HG03469 (cell line): ENCODE data around the gene NTN1.
"Not testable (repeated sequence)": the region's sequence is repeated elsewhere in the genome, so short reads cannot be mapped to it uniquely, and the experiment has no call there.

Experiments used
- ATAC-seq: cut with Tn5 transposase; IDR thresholded peaks from one replicate; pipeline ENCODE4 v1.9.1; 2021; ENCODE audit warnings: mild to moderate bottlenecking, moderate library complexity, moderate number of reproducible peaks; ENCODE audit not compliant: unreplicated experiment

NTN1 gene

DNA sequence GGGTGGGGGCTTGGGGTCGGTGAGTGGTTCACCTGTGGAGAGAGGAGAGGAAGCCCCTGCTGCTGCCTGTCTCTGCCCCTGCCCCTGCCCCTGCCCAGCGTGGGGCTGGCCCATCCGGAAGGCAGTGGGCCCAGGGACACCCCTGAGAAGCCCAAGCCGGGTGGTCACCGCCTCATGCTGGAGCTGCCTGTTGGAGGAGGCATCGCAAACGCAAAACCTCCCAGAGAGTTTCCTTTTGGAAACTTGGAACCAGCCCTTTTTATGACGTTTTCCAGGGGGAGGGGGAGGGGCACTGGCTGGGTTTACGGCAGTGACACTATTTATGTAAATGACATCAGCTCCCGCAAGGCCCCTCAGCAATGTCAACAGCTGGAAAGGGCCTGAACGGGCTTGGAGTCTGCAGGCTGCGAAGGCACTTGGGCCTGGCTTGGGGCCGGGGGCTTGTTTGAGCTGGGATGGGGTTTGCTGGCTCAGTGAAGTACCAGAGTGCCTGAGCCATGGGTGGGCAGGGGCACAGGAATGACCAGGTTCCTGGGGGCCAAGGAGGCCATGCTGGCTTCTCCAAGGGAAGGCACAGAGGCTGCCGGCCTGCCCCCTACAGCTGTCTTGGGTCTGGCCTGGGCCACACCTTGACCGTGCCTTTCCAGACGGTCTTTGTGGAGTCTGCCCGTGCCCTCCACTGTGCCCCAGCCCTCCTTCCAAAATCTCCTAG is 219.5 kb downstream of the NTN1 start:
- no peak for ATAC-seq

DNA sequence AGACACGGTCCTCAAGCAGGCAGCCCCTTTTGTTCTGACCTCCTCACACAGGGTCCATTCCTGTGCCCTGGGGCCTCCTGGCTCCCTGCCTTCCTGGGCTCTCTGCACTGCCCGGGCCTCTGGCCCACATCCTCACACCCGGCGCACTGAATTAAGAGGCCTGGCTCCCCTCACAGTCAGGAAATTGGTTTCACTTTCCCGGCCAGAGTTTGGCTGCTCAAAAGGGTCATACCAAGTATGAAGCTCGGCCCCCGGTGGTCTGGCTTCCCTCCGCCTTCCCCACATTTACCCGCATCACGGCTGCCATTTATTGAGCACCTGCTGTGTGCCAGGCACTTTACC is 220.0 kb downstream of the NTN1 start:
- no peak for ATAC-seq

DNA sequence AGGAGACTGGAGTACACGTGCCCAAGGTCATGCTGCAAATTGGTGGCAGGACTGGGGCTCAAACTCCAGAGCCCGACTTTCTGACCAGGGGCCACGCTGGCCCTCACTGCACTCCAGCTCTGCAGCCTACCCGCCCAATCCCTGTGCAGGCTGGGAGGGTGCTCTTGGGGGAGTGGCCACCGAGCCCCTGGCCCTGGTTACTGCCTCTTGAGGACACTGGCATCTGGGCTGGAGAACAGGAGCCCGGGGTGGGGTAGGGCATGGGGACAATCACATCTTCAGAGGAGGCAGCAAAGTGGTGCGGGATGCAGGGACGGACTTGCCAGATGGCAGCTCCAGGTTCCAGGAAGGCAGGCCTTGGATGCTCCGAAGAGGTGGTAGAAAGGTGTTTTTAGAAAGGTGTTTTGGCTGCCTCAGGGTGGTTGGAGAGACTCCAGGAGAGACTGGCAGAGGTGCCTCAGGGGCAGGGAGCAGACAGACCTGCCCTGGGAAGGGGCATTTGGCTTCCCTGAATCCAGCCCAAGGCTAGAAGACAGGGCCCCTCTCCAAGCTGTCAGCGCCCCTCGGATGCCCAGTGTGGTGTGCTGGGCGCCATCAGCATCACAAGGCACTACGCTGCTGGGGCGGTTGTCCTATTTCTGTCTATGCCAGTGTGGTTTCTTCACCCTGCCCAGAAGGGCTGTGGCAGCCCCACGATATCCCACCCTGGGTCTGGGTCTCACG is 220.6 kb downstream of the NTN1 start:
- no peak for ATAC-seq

GRCh38 chr17:9242497-9242881 is 221.2 kb downstream of the NTN1 start:
- no peak for ATAC-seq

DNA sequence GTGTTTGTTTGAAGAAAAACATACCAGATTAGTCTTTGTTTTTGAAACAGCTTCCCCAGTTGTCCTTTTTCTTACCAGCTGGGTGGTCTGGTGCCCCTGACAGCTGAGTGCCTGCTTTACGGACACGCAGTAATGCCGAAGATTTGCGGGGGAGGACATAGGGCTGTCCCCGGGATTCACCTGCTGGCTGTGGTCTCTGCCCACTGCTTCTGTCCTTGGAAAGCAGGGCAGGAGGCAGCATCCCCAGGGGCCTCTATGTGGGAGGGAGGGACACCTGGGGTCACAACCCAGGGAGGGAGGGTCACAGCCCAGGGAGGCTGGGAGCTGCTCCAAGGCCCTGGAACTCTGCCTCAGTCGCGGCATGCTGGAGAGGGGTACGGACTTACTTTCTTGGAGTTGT is 221.7 kb downstream of the NTN1 start:
- no peak for ATAC-seq

DNA sequence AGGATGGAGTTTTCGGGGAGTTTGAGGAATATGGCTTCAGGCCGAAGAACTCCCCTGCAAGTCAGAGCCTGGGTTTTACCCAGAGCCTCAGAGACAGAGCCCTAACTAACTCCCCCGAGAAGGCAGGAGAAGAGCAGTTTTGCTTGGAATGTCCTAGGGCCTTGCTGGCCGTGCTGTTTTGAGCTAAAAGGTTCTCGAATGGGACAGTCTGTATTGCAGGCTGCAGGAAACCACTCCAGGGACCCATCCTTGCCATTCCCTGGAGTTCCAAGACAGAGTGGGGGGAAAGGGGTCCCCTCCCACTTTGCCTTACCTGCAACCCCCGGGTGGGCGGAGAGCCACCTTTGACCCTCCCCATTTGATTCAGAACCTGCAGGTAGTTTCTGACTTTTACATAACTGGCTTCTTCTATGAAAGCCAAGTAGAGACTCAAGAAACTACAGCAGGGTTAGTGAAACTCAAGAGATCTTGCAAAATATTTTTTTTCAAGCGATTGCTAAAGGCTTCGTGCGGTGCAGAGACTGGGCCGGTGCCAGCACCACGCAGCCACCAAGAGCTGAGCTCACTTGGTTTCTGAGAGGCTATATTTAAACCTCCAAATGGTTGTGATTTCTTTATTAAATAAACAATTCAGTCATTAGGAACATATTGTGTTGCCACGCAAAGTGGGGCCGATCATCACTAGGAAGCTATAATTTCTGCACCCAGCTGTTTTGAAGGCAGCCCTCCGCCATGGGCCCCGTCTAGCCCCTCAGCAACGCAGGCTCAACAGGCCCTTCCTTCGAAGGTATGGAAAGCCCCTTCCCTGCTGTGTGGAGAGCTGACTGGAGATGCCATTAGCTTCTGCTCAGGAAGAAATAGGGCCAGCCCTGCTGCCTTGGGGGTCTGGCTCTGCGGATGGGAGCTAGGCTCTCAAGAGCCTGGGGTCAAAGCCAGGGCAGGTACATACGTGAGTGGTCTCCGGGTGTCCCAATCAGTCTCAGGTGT is 223.0 kb downstream of the NTN1 start:
- no peak for ATAC-seq

DNA sequence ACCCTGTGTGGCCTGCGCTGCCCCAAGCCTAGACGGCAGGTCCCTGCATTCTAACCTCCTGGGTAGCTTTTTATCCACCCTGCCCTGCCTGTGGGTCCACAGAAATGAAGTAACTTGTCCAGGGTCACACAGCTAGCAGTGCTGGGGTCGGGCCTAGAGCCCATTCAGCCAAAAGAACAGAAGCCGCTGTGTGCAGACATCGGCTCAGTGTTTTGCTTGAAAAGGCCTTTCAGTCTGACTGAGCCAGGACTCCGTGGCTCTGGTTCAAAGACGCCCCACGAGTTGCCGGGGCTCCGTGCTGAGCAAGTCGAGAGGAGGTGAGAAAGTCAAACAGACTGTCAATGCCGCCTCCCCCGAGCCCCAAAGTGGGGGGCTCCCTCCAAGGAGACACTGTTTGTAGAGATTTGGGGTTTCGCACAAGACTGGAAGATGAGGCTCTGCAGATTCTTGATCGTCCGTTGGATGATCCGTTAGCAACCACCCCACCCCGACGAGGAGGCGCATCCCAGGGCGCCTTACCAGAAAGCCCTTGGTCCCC is 226.2 kb downstream of the NTN1 start:
- no peak for ATAC-seq

DNA sequence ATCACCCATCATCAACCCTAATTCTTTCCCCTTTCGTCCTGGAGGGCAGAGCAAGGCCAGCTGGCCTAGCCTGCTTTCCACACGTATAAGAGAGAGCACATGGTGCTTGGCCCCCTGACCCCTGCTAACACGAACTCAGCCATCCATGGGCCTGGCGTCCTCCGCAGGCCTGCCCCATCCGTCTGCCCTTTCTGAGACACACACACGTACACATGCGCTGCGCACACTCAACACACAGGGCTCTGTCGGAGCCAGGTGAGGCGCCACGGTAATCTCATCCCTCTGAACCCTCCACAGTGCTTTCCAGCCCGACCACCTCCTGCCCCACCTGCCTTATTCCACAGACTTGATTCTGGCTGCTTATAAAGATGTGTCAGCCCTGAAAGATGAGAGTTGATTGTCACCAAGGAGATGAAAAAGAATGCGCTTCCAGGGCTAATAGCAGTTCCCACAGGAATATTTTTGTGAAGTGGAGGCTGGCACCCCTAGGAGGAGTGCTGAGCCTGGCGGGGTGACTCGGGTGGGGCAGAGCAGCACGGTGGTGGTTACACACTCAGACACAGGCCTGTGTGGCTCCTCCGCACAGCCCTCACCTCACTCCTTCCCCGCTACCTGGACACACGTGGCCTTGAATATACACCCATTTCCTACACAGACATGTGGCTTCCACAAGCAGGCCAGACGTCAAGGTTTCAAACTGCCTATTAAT is 228.1 kb downstream of the NTN1 start:
- no peak for ATAC-seq

- ATAC-seq, result no peak
Observed at GRCh38 chr17:9251273-9251672, 230.0 kb downstream of the NTN1 start.

DNA sequence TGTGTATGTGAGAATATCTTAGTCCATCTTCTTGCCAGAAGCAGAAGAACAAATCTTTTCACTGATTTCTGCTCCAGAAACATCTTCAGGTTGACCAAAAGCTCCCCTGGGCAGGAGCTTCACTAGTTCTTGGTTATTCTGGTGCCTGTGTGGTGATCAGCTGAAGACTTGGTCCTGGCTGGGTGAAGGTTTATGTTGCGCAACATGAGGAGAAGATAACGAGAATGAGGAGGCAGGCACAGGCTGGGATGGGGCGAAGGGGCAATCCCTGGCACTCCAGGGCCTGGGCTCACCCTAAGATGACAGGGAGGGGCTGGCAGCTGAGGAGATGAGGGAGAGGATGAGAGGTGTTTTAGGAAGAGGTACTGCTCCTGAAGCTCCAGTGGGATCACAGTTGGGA is 232.0 kb downstream of the NTN1 start:
- no peak for ATAC-seq

DNA sequence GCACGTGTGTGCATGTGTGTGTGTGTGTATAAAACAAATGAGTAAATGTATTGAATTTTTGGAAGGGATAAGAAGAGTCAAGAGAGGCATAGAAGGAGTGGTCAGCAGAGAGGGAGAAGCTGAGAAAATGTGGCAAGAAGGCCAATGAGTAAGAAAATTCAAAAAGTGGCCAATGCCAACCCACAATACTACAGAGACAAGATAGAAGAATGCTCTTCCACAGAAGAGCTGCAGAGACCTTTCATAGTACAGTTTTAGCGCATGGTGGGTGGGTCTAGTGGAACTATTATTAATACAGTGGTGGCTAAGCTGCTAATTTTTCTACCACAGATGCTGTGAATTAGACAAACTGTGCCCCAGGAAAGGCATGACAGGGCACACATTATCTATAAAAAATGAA is 233.5 kb downstream of the NTN1 start:
- no peak for ATAC-seq

- no peak for ATAC-seq
Observed at GRCh38 chr17:9255833-9256232, 234.5 kb downstream of the NTN1 start.

- ATAC-seq, result no peak
Observed at GRCh38 chr17:9256361-9256750, 235.0 kb downstream of the NTN1 start.

- no peak for ATAC-seq
Observed at GRCh38 chr17:9256751-9257629, 235.7 kb downstream of the NTN1 start.

DNA sequence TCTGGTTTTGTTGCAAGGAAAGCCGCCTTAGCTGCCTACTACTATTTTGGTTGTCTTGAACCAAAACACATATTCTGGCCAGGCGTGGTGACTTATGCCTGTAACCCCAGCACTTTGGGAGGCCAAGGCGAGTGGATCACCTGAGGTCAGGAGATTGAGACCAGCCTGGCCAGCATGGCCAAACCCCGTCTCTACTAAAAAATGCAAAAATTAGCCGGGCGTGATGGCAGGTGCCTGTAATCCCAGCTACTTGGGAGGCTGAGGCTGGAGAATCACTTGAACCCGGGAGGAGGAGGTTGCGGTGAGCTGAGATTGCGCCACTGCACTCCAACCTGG is 236.3 kb downstream of the NTN1 start:
- not testable (repeated sequence) for ATAC-seq

DNA sequence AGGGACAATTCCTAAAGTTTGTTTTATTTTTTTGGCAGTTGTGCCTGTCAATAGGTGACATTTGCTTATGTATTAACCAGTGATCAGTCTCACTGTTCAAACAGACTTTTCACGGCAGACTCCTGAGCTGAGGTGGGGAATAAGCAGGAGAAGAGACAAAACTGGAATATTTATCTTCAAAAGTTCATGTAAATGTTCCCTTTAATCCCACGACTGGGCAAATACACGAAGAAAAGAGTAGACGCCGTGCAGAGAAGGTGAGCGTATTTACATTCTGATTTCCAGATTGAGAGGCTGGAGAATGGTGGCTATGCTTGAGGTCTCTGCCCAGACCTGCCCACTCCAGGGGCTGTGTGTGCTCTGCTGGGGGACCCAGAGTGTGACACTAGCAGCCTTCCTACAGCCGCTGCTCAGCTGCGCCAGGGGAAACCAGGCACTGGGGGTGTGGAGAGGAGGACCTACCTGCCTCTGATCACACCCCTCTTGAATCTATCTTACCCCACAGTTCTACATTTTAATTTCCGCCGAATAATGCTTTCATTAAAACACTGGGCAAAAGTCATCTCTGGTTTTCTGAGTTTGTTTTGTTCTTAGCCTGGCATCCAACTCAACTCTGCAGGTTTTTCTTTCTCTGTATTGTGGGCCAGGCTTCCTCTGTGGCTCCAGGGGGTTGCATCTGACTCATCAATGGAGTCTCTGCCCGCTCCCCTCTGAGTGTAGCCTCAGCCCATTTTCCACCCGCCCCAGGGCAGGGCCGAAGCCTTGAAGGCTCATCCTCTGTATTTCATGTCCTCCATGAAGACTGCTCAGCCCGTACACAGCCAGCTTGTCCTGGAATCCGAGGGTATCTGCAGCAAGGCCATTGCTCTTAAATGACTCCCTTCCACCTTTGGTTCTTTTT is 237.1 kb downstream of the NTN1 start:
- no peak for ATAC-seq

DNA sequence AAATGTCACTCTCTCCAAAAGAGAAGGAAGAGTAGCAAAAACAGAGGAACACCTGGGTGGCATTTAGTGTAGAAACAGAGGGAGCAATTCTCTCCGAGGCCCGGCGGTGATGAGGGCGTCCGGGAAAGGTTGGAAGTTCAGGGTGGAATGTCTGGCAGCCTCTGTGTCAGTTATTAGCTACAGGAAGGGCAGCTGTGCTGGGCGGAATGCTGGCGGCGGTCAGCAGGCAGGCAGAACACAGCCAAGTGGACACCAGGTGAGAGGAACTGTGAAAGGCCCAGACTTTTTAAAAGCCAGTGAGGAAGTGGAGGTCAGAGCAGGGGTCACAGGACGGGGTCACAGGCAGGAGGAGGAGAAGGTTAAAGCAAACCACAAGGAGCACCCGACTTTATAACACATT is 238.1 kb downstream of the NTN1 start:
- no peak for ATAC-seq

DNA sequence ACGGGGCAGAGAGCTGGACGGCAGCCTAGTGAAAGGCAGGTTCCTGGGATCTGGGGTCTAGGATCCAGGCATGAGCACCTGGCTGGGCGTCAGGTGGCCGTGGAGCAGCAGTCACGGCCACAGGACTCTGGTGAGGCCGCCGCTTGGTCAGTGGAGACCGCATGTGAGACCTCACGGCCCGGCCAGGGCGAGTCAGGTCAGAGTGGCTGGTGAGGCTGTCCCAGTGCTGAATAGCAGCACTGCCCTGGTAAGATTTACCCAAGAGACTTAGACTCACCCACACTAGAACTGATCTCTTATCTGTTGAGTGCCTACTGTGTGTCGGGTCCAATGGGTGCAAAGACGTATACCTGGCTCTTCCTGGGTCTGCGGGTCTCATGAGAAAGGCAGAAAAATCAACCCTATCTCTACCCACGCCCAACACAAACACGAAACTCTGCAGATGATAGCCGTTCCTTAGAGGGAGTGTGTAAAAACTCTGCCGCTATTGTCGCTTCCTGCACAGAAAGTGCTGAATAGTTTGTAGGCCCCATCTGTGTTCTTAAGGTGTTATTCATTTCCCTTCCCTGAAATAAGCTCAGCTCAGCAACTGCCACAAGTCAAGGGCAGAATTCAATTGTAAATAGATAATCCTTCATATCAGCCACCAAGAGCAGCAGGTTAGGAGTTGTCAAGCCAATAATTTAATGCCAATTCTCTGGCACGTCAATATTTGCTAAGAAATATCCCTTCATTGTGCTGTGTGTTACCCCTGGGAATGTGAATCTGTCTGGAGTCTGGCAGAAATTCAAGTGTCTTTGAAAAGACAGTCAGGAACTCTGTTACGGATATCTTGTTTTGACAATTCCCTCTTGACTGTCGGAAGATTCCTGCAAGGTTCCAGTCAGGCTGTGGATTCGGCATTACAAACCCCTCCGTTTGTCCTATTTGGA is 240.0 kb downstream of the NTN1 start:
- no peak for ATAC-seq
